Thyroid gland (tissue), 4 donors: ENCODE measurements around the gene MGAT5.

ENCODE experiments used
- CTCF ChIP-seq, 6 experiments: fragments of 200-600 bp in 3 of 6; fragments of 450-650 bp in 3 of 6; sonication (generic) in 3 of 6; IDR thresholded peaks; one replicate each; pipeline ENCODE4 v1.5.1; 2016 to 2019; ENCODE audit warnings: antibody characterized with exemption in 6 of 6, mild to moderate bottlenecking in 2 of 6, inconsistent platforms in 1 of 6, moderate library complexity in 1 of 6
- POLR2A ChIP-seq, 2 donors: fragments of 450-650 bp; IDR thresholded peaks; one replicate each; pipeline ENCODE4 v1.6.1; 2017; ENCODE audit warnings: antibody characterized with exemption in 2 of 2, mild to moderate bottlenecking in 2 of 2, moderate library complexity in 1 of 2

- TF ChIP-seq CTCF (IDR thresholded peaks at IDR 0.05) (no peak), POLR2A (IDR thresholded peaks at IDR 0.05) (no peak)
Observed at GRCh38 chr2:134441153-134441863, 187.4 kb downstream of the MGAT5 start.
